ENCODE data around the gene UNC13A.

The UNC13A gene

GRCh38 chr19:17673937-17674799 is 14.0 kb downstream of the UNC13A start:
- no peak for TF ChIP-seq CTCF (IDR thresholded peaks at IDR 0.05; ENCODE audit: low read depth, low read length)
- H3K4me3 ChIP-seq (ENCODE audit: low read depth, low read length): no peak overlapping the region

GRCh38 chr19:17671906-17672305 is 16.2 kb downstream of the UNC13A start:
- TF ChIP-seq CTCF (IDR thresholded peaks at IDR 0.05; ENCODE audit: low read depth, low read length): no peak
- no peak overlapping the region for H3K4me3 ChIP-seq (ENCODE audit: low read depth, low read length)

DNA sequence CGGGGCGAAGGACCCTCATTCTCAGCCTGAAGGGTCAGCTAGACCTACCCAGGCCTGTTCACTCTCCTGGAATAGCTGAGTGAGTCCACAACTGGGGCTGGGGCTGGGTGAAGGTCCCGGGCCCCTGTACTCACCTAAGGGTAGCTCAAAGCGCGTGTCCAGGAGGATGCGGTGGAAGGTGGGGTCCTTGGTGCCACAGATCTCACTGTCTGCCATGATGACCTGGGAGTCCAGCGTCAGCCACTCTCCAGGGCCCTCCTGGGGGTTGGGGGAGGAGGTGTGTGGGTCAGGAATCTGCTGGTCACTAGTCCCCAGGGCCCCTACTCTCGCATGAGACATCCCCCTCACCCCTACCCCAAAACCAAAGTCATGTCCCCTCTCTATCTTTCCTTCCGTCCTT is 18.7 kb downstream of the UNC13A start:
- TF ChIP-seq CTCF (IDR thresholded peaks at IDR 0.05; ENCODE audit: low read depth, low read length): no peak
- H3K4me3 ChIP-seq (ENCODE audit: low read depth, low read length): no peak overlapping the region

DNA sequence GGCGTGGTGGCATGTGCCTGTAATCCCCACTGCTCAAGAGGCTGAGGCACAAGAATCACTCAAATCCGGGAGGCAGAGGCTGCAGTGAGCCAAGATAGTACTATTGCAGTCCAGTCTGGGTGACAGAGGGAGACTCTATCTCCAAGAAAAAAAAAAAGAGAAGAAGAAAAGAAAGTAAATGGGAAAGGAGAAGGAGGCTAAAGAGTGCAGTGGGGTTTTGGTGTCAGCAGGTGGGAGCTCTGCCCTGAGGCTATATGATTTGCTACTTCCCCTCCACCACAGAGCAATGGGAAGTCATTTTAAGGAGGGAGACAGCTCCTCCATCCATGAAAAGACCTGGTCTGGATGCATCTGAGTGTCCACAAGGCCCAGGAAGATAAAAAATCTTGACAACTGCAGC is 23.1 kb downstream of the UNC13A start:
- H3K4me3 ChIP-seq (ENCODE audit: low read depth, low read length): no peak overlapping the region
- no peak for TF ChIP-seq CTCF (IDR thresholded peaks at IDR 0.05; ENCODE audit: low read depth, low read length)

DNA sequence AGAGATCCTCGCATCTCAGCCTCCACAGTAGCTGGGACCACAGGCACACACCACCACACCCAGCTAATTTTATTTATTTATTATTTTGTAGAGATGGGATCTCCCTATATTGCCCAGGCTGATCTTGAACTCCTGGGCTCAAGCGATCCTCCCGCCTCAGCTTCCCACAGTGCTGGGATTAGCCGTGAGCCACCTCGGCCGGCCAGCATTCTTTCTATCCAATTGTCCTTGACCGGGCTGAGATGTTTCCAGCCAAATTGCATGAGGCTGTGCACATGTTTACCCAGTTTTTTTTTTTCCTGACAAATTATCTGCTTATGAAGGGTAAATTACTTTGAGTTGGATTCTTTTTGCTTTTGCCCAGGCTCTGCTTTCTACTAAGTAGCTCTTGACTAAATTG is 28.2 kb downstream of the UNC13A start:
- H3K4me3 ChIP-seq (ENCODE audit: low read depth, low read length): no peak overlapping the region
- no peak for TF ChIP-seq CTCF (IDR thresholded peaks at IDR 0.05; ENCODE audit: low read depth, low read length)

DNA sequence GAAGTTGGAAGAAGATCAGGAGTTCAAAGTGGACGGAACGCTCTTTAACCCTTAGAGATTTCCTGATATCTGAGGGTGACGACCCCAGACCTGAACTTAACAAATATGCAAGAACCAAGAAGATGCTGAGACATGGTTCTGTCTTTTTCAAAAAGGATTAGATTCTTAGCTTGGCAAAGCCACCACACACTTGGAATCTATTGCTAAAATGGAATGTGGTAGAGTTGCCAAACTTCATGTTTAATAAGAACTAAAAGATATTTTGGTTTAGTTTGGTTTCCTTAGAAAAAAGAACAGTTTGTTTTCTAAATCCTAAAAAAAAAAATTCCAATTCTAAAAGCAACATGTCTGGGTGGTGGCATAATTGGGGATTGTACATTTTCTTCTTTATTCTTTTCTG is 29.5 kb downstream of the UNC13A start:
- H3K4me3 ChIP-seq (ENCODE audit: low read depth, low read length): no peak overlapping the region
- no peak for TF ChIP-seq CTCF (IDR thresholded peaks at IDR 0.05; ENCODE audit: low read depth, low read length)

- H3K4me3 ChIP-seq (ENCODE audit: low read depth, low read length): no peak overlapping the region
- TF ChIP-seq CTCF (IDR thresholded peaks at IDR 0.05; ENCODE audit: low read depth, low read length): no peak
Measured at GRCh38 chr19:17658240-17658639, 29.9 kb downstream of the UNC13A start.

Data from WI38 (cell line).